ENCODE measurements around the gene TRPC6.

GRCh38 chr11:101600924-101601323 lies 17.1 kb upstream of the TRPC6 start:
- no peak for TF ChIP-seq CTCF (IDR thresholded peaks at IDR 0.05; ENCODE audit: control extremely low read depth in 1 of 3, insufficient read depth in 1 of 3, low read depth in 1 of 3, low read length in 3 of 3)
- TF ChIP-seq ATF2 (IDR thresholded peaks at IDR 0.05; ENCODE audit: low read length) = no peak
- no peak for TF ChIP-seq ATF3 (IDR thresholded peaks at IDR 0.05; ENCODE audit: insufficient read depth, low read depth, low read length)
- no peak for TF ChIP-seq KDM5A (IDR thresholded peaks at IDR 0.05; ENCODE audit: low read length)
- no peak for TF ChIP-seq RAD21 (IDR thresholded peaks at IDR 0.05 in 1 of 2, conservative IDR thresholded peaks at IDR 0.05 in 1 of 2; ENCODE audit: low read depth in 2 of 2, low read length in 2 of 2)
- no peak for TF ChIP-seq CREB1 (IDR thresholded peaks at IDR 0.05)
- TF ChIP-seq POLR2A (IDR thresholded peaks at IDR 0.05; ENCODE audit: control extremely low read depth in 1 of 2, low read depth in 2 of 2, low read length in 2 of 2) = no peak
- no peak for TF ChIP-seq TCF12 (IDR thresholded peaks at IDR 0.05; ENCODE audit: low read depth, low read length)
- TF ChIP-seq BRCA1 (IDR thresholded peaks at IDR 0.05; ENCODE audit: low read depth, low read length) = no peak
- no peak for TF ChIP-seq EZH2 (IDR thresholded peaks at IDR 0.05; ENCODE audit: low read depth, low read length, severe bottlenecking)
